ENCODE measurements around the gene SLC25A38.

GRCh38 chr3:39405687-39406367, 22.7 kb downstream of the SLC25A38 start:
- TF ChIP-seq, protein P1, sequence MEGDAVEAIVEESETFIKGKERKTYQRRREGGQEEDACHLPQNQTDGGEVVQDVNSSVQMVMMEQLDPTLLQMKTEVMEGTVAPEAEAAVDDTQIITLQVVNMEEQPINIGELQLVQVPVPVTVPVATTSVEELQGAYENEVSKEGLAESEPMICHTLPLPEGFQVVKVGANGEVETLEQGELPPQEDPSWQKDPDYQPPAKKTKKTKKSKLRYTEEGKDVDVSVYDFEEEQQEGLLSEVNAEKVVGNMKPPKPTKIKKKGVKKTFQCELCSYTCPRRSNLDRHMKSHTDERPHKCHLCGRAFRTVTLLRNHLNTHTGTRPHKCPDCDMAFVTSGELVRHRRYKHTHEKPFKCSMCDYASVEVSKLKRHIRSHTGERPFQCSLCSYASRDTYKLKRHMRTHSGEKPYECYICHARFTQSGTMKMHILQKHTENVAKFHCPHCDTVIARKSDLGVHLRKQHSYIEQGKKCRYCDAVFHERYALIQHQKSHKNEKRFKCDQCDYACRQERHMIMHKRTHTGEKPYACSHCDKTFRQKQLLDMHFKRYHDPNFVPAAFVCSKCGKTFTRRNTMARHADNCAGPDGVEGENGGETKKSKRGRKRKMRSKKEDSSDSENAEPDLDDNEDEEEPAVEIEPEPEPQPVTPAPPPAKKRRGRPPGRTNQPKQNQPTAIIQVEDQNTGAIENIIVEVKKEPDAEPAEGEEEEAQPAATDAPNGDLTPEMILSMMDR (IDR thresholded peaks at IDR 0.05), result no peak
- TF ChIP-seq EP300 (IDR thresholded peaks at IDR 0.05), result no peak
- TF ChIP-seq POLR2A (IDR thresholded peaks at IDR 0.05), result no peak

Data from suprapubic skin (tissue), 3 donors.